ENCODE data around the gene TRABD2B.

The TRABD2B gene

DNA sequence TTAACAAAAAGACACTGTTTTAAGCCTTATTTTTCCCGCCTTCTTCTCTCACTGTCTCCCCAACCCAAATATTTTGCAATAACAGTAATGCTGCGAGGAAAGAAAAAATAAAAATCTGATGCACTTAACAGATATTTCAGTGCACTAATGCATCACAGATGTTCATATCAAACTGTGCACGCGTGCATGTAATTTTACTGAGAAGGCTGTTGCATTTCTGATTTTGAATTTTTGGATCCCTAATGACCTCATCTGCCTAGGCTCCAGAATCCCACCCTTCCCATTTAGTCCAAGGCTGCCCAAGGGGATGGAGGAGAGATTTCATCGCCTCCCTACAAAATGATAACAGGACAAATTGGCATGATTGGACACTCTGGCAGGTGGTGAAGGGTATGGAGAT, 5.5 kb downstream of the TRABD2B start:
- DNase-seq = no peak

DNA sequence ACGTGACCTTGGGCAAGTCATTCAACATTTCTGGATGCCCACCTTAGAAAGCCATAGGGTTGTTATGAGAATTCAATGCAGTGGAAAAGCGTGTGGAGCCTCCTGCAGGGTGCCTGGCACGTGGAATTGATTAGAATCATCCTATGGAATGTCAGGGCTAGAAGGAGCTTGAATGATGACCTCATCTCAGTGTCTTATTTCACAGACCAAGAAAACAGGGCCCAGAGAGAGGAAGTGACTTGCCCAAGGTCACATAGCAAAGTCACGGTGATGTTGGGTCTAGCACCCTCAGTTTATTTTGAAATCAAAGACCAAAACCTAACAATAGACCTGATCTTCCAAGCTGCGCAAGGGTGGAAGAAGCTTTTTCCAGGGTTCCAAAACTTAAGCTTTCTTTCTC, 6.0 kb downstream of the TRABD2B start:
- DNase-seq = no peak

DNA sequence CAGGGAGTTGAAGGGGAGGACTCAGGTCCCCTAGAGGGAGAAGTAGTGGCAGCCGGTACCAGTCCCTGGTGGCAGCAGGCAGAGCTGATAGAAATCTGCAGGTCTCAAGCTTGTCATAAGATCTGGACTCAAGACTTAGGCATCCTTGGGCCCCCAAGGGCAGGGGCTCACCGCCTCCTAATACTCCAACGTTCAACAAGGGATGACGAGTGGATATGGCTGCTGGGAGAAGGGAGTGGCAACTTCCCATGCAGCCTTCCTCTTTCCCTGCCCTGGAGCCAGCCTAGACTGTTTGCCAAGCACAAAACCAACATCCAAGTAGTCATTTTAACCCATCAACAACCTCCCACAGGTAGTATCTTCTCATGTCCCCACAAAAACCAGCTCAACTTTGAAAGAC, 6.9 kb downstream of the TRABD2B start:
- DNase-seq = no peak

DNA sequence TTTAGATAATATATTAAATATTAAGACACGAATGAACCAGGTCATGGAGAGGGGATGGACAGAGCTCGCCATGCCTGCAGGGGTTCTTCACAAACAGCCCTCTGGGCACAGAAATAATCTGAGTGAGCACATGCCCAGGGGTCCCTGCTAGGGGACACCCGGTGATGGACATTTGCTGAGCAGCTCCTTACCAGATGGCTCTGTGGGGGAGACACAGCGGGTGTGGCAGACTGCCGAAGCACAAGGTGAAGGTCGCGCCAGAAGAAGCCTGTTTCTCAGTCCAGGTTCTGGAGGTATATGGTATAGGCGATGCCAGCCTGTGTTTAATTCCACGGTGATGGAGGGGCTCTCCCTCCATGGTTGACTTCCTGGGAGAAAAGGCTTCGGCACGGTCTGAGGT, 9.6 kb downstream of the TRABD2B start:
- no peak for DNase-seq

DNA sequence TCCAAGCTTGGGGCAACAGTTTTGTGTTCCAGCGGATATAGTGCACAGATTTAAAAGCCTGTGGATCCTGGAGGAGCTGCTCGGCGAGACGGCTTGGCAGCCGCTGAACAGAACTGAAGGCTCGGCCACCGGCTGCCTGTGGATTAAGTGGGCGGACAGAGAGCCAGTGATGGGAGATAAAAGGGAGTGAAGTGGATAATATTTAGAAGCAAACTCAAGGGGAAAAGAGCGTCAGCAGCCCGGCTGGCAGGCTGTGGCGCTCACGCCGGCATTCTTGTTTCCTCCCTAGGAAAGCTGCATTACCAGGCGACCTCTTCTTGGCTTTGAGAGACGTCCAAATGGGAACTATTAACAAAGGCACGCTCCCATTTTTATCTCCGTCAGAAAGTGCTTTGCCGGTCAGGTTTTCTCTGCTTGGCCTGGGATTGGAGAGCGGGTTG, 10.4 kb downstream of the TRABD2B start:
- no peak for DNase-seq

DNA sequence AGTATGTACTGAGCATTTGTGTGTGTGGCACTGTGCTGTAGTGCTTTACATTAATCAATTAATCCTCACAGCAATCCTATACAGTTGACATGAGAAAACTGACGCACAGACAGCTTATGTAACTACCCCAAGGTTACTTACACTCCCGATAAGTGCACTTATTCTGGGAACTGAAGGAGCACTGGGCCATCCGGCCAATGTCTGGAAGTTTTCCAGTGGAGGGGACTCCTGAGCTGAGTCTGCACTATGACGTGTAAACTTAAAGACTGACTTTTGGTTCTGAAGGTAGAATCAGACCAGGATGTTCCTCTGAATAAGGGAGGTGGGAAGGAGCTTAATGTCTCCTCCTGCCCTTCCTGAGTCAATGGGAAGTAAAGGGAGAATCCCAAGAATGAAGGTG, 12.2 kb downstream of the TRABD2B start:
- no peak for DNase-seq

DNA sequence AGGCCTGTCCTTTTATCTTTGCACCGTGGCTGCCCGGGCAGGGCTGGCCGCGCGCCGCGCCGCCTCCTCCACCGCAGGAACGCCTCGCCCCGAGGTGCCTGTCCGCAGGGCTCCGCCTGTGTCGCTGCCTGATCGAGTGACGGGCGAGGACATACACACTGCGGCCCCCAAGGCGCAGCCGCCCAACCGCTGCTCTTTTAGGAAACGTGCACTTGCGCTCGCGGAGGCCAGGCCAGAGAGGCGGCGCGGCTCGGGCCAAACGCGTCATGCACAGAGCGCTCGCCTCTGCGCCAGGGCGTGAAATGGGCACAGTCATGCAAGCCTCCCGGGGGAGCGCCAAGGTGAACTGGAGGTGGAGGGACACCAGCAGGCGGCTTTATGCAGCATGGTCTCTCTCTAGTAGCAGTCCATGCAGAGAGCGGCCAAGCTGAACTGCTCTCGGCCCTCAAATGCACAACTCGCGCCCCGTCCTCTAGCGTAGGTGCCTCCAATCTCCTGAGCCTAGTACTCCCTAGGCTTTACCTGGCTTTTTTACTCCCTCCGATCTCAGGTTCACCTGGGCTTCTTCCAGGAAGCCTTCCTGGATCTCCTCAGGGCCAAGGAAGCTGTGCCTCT, 12.9 kb downstream of the TRABD2B start:
- peak; percentile 24 for DNase-seq

DNA sequence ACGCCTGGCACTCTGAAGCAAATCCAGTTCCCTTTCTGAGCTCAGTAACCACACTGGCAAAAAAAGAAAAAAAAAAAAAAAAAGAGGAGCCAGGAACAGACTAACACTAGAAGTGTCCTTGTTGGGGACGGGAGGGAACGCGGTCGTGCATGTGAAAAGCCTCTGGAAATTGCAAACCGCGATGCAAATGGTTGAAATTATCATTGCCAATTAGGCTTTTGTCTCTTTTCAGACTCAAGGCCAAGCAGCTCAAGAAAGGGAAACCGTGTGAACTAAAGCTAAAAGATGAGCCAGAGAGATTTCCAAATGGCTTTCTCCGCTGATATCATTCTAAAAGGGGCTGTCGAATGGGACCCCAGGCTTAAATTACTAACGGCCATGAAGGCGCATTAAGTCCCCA, 13.5 kb downstream of the TRABD2B start:
- DNase-seq = no peak

DNA sequence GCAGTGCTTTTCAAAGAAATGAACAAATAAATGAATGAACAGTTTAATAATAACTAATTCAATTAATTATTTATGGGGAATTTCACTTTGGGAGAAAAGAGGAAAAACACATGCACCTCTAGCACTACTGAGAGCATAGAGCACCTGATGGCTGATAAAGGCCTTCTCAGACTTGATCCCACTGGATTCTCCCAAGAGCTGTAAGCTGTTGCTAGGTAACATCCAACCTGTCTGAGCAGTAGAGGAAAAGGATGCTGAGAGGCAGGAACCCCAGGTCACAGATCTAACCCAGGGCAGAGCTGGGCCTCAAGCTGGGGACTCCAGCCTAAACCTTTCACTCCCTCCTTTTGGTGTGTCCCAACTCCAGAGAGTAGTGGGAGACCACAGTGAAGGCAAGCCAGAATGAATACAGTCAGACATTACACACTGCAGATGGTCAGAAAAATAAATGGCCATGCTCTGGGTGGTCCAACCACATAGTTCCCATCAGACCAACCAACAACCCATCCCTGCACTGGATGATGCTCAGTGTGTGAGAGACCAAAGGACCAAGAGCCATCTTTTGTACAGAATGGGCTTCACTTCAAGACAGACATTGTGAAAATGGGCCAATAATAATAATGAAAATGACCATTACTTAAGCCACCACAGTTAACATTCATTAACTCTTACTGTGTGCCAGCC, 15.4 kb downstream of the TRABD2B start:
- no peak for DNase-seq

DNA sequence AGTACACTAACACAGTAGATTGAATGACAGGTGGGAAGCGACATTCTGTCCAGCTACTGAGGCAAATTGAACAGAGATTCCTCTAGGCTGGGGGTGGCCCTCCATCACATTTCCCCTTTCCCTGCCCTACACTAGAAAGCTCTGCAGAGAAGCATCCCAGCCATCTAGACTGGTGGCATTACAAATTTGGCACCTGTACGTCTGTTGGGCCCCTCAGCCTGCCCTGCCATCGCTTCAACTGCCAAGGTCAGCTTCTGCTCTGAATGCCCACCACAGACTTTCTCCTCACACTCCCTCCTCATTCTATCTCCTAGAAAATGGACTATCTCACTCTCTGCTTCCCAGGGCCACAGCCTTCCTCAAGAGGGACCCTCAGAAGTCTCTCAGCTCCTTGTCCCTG, 16.7 kb downstream of the TRABD2B start:
- no peak for DNase-seq

DNA sequence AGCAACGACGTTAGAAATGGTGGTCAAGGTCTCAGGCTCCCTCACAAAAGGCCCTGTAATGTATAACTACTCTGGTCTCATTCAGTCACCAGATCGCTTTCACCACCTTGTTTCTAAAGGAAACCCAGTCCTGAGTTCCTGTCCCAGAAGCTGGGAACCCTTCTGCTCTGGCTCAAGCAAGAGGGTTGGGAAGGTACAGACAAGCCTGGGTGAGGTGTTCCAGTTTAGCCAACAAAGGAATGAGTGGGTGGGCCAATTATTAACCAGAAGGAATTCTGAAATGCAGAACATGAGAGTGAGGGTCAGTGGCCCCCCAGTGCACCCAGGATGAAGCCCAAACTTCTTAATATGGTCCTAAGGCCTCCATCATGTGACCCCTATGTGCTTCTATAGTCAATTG, 17.5 kb downstream of the TRABD2B start:
- DNase-seq = no peak

DNA sequence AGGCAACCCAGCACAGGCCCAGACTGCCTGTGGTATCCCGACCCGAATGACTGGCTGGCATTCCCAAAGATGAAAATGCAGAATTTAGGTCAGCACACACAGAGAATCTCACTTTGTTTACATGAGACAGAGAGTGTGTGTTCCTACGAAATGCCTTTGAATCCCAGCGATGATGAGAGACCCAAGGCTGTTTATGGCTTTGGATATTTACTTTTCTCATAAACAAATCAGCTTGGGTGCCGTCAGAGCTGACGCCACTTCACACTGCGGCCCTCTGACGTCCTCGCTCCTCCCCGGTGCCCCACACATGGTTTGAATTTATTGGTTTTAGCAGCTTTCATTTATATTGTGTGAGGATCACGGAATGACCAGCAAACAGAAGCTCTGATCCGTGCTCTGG, 18.7 kb downstream of the TRABD2B start:
- DNase-seq = no peak

DNA sequence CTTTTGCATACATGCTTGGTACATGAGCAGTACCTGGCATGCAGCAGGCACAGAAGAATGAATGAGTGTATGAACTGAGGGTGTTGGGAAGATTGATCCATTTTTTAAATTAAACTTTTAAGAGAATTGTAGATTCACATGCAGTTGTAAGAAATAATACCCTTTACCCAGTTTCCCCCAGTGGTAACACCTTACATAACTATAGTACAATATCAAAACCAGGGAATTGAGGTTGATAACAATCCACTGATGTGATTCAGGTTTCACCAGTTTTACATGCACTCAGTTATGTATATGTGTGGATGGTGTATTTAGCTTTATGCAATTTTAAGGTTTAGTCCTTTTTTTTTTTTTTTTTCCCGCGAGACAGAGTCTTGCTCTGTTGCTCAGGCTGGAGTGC, 20.5 kb downstream of the TRABD2B start:
- no peak for DNase-seq

DNA sequence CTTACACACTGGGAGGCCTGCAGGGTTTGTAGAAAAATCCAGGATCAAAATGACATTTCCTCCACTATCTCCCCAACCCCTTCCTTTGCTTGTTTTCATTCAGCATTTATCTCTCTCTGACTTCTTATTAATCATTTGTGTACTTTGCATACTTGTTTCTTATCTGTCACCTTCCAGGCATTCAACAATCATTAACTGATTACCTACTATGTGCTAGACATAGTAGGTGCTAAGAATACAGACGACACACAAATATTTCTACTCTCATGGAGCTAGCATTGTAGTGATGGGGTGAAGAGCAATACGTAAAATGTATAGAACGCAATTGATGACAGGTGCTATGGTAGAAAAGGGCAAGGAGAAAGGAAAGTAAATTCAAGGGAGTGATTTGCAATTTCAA, 20.9 kb downstream of the TRABD2B start:
- DNase-seq = no peak

DNA sequence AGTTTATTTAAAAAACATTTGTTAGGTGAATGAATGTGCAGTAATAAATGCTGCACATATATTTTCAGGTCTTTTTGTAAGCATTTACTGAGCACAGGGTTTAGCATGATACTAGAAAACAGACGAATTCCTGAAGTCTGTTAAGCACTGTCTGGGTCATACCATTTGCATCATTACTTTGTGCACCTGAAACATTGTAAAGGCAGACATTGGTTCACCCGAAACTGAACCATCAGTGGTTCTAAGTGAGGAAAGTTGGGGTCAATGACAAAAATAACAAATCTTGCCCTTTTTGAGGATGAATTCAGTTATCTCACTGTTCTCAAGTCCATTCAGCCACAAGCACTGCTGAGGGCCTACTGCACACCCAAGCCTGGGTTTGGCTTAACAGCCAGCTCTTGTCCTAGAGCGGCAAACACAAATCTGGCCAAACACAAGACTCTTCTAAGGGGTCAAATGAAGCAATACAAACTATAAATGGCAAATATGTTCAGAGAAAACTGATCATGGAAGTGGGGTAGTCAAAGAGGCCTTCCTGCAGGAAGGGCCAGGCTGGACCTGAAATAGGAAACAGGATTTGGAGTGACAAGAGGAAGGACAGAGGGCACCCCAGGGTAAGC, 21.8 kb downstream of the TRABD2B start:
- no peak for DNase-seq

DNA sequence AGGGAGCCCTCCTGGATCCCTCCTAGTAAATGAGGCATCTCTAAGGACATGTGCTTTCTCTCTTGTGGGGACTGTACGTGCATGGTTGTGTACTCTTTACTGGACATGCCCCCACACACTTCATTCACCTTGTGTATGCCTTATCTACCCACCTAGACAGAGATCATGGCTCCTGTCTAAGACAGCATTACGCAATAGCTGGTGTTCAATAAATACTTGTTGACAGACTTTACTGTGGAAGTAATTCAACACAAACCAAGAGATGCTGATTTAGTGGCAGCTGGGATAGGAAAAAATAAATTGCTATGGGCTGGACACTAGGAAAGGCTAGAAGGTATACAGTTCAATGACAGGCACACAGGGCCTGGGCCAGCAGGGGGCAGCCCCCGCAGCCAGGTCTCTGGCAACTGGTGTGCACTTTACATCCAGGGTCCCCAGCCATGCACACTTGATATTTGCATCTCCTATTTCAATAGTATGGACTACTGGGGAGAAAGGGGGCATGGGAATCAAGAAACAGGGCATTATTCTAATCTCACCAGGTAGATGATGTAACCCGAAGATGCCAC, 24.2 kb downstream of the TRABD2B start:
- DNase-seq = no peak

DNA sequence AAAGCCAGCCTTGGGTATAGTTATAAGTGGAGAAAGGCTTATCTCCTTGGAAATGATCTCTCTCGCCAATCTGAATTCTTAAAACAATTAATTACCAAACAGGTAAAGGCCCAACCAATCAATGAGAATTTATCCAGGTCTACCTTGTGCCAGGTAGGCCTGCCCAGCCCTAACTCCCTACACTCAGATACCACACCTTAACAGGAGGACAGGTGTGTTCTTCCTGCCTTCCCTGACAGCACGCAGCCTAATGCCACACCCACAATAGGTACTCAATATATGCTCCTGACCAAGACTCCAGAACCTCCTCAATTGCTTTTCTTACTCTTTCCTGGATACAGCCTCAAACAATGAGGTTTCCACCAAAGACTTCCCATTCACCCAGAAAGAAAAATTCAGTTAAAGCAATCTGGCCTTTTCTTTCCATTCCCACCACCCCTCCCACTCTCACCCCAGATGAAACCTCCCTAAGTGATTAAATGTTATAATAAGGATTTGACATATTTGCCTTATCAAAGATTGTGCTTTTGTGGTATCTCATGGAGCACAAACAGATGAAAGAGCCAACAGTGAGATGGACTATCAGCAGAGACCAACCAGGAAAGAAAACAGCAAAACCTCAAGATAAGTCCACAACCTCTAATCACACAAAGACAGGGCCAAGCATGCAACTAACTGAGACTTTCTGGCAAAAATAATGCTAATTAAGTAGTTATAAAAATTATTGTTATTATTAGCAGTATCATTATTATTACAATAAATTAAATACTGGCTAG, 25.6 kb downstream of the TRABD2B start:
- DNase-seq = no peak

DNA sequence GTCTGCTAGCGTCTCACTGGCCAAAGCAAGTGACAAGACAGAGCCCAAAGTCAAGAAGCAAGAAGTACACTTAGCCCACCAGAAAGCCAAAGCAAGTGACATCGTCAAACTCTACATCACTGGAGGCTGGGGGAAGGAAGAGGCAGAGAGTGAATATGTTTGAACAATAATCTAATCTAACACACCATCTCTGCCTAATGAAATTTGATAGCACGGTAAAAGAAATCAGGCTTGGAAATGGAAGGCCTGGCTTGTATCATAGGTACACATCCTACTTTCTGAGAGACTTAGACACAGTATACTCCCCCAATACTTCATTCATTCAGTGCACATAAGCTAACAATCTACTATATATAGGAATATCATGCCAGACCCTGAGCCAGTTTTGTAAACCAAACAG, 26.3 kb downstream of the TRABD2B start:
- DNase-seq = no peak

DNA sequence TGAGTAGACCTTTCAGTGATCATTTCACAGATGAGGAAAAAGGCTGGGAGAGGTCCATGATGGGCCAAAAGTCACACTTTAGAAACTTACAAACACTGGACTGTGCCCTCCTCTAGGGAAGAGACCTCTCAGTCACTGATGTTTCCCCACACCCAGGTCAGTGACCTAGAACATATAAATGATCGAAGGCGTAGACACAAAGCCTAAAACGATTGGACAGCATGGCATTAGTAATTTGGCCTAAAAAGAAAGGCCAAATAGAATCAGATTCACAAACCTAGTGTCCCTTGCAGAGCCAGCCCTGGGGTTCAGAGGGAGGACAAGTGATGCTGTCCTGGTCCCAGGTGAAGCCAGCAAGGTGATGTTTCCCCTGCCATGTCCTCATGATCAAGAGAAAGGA, 27.7 kb downstream of the TRABD2B start:
- DNase-seq = no peak

DNA sequence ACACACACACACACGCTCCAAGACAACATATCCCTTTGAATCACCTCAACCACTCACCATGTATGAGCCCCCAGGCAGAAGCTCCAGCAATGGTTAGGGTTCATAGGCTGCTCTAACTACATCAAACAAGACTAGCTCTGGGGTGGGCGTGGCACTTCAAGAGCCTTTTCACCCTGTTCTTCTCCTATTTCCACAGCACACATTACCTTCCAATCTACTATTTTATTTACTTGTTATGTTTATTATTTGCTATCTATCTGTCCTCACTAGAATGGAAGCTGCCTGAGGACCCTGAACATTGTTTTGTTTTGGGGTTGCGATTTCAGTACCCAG, 28.7 kb downstream of the TRABD2B start:
- no peak for DNase-seq

DNA sequence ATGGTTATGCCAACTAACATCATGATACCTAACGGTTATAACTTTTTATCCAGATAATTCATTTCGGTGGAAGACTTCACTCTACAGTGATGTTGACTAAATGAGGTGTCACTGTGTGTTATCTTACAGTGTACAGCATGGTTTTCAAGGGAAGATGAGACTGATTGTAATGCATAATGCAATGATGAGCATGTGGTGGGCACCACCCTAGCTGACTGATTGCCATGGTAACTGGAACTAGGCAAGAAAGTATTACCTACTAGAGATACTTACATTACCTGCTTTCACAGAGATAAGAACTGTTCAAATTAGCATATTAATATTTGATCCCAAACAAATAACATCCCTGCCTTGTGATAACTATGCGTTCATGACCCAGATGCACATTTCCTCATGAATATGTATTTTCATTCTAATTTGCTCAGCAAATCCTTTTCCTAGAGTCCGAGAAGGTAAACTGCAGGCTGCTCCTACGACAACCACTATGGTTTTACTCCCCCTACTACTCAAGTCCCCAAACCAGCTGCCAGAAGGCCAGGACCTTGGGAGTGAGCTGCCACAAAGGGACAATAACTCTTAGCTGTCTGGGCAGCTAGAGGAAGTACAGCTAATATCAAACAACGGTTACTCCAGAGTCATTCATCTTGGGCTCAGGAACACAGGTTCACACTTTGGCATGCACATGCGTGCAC, 29.2 kb downstream of the TRABD2B start:
- DNase-seq = no peak

DNA sequence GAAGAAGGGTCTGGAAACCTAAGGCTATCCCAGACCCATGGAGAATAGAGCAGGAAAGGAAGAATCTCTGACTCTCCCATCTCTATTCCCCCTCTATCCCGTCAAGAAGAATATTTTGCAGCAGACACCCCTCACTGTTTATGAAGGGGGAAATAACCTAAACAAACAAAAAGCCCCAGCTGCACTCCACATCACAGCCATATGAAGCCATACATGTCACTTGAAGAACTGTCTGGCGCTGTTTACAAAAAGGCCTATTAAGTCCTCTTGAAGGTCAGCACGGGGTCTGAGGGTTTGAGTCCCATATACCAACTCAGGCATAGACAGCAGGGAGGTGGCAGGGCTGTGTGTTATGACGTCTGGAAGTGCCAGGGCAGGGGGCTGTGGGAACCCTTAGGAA, 31.4 kb downstream of the TRABD2B start:
- no peak for DNase-seq

DNA sequence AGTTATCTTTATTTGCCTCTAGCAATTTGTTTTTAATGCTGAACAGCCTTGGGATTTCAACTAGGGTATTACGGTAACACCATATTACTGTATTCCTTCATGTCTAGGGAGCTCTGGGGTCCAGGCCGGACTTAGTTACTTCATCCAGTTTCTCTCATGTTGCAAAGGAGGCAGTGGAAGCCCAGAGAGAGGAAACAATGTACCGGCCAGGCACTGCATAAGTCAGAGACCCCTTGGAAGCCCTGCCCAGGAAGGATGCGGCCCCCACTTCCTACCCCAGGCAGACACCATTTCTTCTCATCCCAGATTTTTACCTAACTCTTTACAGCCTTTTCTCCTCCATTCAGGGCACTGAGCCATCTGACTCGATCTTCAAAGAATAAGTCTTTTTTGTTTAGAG, 32.5 kb downstream of the TRABD2B start:
- DNase-seq = no peak

Measured in stimulated activated CD8-positive, alpha-beta memory T cell treated with anti-CD3 and anti-CD28 coated beads, Interleukin-4, amount 100 ng/mL, for 48 hours (primary cell).